Stimulated activated CD4-positive, alpha-beta T cell treated with anti-CD3 and anti-CD28 coated beads, Interleukin-1b, Interleukin-23, amount 100 ng/mL, for 24 hours (primary cell): ENCODE results near the gene KLHL25.
"Not testable (repeated sequence)": the region's sequence is repeated elsewhere in the genome, so short reads cannot be mapped to it uniquely, and the experiment has no call there.

Source experiments
- DNase-seq, 4 experiments: peaks; one replicate each; pipeline ENCODE4 v3.0.0-alpha.2; 2020; ENCODE audit warnings: low read depth in 4 of 4, low spot score in 1 of 4

Gene KLHL25

GRCh38 chr15:85794598-85795336 is at the start of gene KLHL25:
TSS of gene KLHL25 (minus strand) at chr15:85794925. CDS start at chr15:85769810, 25,115 bp downstream.
- peak; percentile 72 to 87 (median 78) for DNase-seq

- no peak for DNase-seq
Measured at GRCh38 chr15:85840802-85841152, 46.1 kb upstream of the KLHL25 start.

- DNase-seq: peak; percentile 59 to 71 (median 70)
Measured at GRCh38 chr15:85840079-85840801, 45.5 kb upstream of the KLHL25 start.

- DNase-seq: no peak
Measured at GRCh38 chr15:85839643-85840042, 44.9 kb upstream of the KLHL25 start.

- no peak for DNase-seq
Measured at GRCh38 chr15:85838655-85839054, 43.9 kb upstream of the KLHL25 start.

- no peak for DNase-seq
Measured at GRCh38 chr15:85837881-85838280, 43.2 kb upstream of the KLHL25 start.

- DNase-seq: no peak
Measured at GRCh38 chr15:85837011-85837433, 42.3 kb upstream of the KLHL25 start.

GRCh38 chr15:85834651-85835050 is 39.9 kb upstream of the KLHL25 start:
- no peak for DNase-seq

GRCh38 chr15:85832394-85832793 is 37.7 kb upstream of the KLHL25 start:
- DNase-seq: no peak

- peak in 1 of 4 experiments; percentile 23 for DNase-seq
Measured at GRCh38 chr15:85831415-85832113, 36.8 kb upstream of the KLHL25 start.

GRCh38 chr15:85829754-85830153 is 35.0 kb upstream of the KLHL25 start:
- not testable (repeated sequence) for DNase-seq

- DNase-seq: no peak
Measured at GRCh38 chr15:85828874-85829273, 34.1 kb upstream of the KLHL25 start.

GRCh38 chr15:85828126-85828525 is 33.4 kb upstream of the KLHL25 start:
- no peak for DNase-seq

- no peak for DNase-seq
Measured at GRCh38 chr15:85826756-85827515, 32.2 kb upstream of the KLHL25 start.

GRCh38 chr15:85825719-85826118 is 31.0 kb upstream of the KLHL25 start:
- no peak for DNase-seq

GRCh38 chr15:85825118-85825517 is 30.4 kb upstream of the KLHL25 start:
- no peak for DNase-seq

GRCh38 chr15:85821545-85821944 is 26.8 kb upstream of the KLHL25 start:
- DNase-seq: no peak

GRCh38 chr15:85819938-85820337 is 25.2 kb upstream of the KLHL25 start:
- DNase-seq: no peak

GRCh38 chr15:85813234-85813633 is 18.5 kb upstream of the KLHL25 start:
- DNase-seq: no peak

- DNase-seq: no peak
Measured at GRCh38 chr15:85810075-85810474, 15.3 kb upstream of the KLHL25 start.

- DNase-seq: no peak
Measured at GRCh38 chr15:85805420-85805819, 10.7 kb upstream of the KLHL25 start.
